Posterior vena cava (tissue), 2 donors: ENCODE data around the gene MPP3. TPM values are rescaled to one million over a fixed set of nuclear protein-coding genes. Genes with fewer than 3 reads are reported as not detected.

ENCODE experiments used
- DNase-seq: peaks from one replicate; pipeline ENCODE4 v3.0.0-alpha.2; 2020; ENCODE audit warnings: low spot score
- intact Hi-C, 2 donors: fragments of 100-400 bp; cut with DNase I; formaldehyde crosslinking; loops; one replicate each; pipeline versions ENCODE4 v1.14.1 to v1.14.2; 2022 to 2023
- total RNA-seq, 2 donors: library from RNA; stranded (reverse); fragmentation: NEBNext Ultra II Directional; extraction: Animal tissue kit (Norgen Biotek cat#: 25700); gene quantifications; one replicate each; pipeline ENCODE4 v1.2.1, GENCODE V29; 2021
- donor health status: DM: yes; HTN: yes; CAD: no.
- donor health status: DM: yes; HTN: yes; CAD: no.

The MPP3 gene
- total RNA-seq, 2 donors from 2014 or later = 8.5 to 10.2 TPM

DNA sequence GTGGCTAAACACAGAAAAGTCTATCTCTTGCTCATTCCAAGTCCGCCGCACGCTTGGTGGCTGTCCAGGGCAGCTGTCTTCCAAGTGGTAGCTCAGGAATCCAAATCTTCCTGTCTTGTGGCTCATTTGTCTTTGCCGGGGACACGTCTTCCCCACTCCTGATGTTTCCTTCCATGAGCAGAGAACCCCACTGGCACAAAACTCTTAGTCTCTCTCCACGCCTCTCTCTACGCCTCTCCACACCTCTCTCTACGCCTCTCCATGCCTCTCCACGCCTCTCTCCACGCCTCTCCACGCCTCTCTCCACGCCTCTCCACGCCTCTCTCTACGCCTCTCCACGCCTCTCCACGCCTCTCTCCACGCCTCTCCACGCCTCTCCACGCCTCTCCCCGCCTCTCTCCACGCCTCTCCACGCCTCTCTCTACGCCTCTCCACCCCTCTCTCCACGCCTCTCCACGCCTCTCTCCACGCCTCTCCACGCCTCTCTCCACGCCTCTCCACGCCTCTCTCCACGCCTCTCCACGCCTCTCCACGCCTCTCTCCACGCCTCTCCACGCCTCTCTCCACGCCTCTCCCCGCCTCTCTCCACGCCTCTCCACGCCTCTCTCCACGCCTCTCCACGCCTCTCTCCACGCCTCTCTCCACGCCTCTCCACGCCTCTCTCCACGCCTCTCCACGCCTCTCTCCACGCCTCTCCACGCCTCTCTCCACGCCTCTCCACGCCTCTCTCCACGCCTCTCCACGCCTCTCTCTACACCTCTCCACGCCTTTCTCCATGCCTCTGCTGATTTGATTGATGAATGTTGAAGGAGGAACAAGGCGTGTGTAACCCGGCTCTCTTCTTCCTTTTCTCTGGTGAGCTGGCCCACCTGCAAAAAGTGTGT, 9.4 kb upstream of the MPP3 start:
- intact Hi-C loops = loop anchor here in 1 of 2 donors (10.0 kb wide), 1 partner anchor 148 kb away; no protein-coding TSS in a partner anchor
- peak; percentile 81 for DNase-seq

DNA sequence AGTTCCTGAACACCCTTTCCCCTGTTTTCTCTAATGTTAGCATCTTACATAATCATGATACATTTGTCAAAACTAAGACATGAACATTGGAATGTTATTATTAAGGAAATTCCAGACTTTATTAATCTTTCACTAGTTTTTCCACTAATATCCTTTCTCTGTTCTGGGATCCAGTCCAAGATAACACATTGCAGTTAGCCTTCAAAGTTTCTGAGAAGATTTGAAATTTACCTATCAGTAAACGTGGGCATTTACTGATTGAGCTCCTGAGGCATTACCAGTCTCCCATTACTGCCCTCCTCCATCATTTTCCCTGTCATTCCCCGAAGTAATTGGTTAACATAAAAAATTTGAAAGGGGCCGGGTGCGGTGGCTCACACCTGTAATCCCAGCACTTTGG, 8.3 kb upstream of the MPP3 start:
- DNase-seq = no peak
- intact Hi-C loops = loop anchor here in 1 of 2 donors (10.0 kb wide), 1 partner anchor 146 kb away; no protein-coding TSS in a partner anchor

DNA sequence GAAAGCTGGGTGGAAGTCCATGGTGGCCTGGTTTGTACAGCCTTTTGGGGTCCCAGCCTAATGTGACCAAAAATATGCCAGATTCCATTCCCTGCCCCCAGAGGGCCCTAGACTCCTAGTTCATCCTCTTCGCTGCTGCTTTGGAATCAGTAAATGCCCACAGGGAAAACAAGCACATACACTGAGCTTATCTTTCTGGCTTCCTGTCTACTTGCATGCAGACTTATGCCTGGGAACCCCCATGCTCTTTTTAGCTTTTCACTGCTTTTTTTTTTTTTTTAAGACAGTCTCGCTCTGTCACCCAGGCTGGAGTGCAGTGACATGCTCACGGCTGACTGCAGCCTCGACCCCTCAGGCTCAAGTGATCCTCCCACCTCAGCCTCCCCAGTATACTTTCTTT, 7.9 kb upstream of the MPP3 start:
- no peak for DNase-seq
- intact Hi-C loops = loop anchor here in 1 of 2 donors (10.0 kb wide), 1 partner anchor 146 kb away; no protein-coding TSS in a partner anchor

DNA sequence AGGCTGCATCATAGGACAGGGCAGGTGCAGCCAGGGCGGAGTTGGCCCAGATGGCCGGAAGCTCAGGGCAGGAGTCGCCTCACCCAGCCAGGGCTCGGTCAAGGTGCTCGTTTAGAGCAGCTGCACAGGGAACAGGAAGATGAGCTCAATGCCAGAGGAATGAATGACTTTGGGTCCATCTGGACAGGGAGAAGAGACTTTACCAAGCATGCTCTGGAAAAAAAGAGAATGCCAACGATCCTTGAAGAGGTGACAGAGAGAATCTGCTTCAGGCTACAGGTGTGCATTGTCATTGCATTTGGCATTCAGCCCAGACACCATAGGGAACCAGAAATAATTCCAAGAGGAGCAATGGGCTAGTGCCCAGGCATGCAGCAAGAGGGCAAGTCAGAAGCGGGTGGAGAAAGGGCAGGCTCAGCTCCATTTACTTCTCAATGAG, 6.7 kb upstream of the MPP3 start:
- DNase-seq = no peak
- intact Hi-C loops = loop anchor here in 1 of 2 donors (10.0 kb wide), 2 partner anchors 55 to 145 kb away; partner anchors contain the start of gene CFAP97D1

DNA sequence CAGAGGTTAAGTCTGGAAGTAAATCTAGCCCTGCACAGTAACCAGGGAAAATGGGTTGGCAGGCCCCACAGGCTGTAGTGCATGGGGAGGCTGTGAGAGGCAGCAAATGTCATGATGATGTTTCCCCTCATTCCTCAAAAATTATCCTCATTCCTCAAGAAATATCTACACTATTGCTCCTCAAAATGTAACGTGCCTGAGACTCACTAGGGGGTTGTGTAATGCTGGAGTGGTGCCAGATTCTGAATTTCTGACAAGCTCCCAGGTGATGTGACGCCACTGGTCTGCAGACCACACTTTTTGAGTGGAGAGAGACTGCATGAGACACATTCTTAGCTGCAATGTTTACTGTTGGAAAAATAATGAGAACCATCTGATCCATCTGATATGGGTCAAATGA, 1.2 kb upstream of the MPP3 start:
- intact Hi-C loops = loop anchor here in 1 of 2 donors (10.0 kb wide), 1 partner anchor 49 kb away; the partner anchor contains the start of gene CFAP97D1
- no peak for DNase-seq

DNA sequence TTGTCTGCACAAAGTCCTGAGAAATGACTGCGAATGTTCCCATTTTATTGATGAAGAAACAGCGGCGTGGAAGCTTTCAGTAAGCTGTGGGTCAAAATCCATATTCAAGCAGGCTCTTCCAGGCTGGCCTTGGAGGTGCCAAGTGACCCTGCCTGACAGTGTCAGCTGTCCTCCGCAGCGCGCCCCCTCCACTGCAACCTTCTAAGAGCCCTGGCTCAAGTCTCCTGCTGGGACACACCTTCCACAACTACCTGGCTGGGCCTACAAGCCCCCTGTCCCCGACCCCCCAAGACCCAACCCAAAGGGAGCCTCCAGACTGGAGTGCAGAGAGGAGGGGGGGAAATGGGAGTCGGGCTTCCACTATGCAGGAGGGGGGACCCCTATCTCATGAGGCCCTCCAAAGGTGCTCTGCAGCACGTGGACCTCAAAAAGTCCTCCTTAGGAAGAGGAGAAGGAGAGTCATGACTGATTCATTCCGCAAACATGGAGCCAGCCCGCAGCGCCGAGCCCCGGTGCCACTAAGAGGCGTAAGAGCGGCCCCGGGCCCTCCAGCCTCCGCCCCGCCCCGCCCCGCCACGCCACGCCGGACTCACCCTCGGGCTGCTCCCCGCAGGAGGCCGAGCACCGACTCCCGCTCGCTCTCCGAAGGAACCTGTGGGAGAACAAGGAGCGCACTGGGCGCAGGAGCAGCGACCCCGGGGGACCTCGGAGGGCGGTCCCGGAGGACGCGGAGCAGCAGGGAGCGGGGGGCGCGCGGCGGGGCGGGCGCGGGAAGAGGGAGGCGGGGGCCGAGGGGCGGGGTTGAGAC, 574 bp downstream of the MPP3 start:
- peak; percentile 88 for DNase-seq
- intact Hi-C loops = loop anchor here in 1 of 2 donors (10.0 kb wide), 1 partner anchor 48 kb away; the partner anchor contains the start of gene CFAP97D1

DNA sequence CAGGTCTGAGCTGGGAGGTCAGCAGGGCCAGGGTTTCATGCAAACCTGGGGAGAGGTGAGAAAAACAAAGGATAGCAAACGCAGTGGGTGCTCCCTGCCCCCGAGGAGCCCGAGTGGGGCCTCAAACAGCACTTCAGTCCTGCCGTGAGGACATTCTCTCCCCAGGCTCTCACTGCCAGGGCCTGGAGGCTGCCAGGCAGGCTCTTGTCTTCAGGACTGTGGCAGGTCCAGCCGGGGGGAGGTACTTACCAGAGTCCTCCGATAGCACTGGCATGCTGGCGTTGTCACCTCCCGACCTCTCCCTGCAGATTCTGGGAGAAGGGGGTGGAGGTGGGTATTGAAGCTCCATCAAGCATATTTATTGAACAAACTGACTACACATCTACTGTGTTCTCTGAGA, 1.3 kb downstream of the MPP3 start:
- intact Hi-C loops = loop anchor here in 1 of 2 donors (10.0 kb wide), 1 partner anchor 47 kb away; the partner anchor contains the start of gene CFAP97D1
- no peak for DNase-seq

DNA sequence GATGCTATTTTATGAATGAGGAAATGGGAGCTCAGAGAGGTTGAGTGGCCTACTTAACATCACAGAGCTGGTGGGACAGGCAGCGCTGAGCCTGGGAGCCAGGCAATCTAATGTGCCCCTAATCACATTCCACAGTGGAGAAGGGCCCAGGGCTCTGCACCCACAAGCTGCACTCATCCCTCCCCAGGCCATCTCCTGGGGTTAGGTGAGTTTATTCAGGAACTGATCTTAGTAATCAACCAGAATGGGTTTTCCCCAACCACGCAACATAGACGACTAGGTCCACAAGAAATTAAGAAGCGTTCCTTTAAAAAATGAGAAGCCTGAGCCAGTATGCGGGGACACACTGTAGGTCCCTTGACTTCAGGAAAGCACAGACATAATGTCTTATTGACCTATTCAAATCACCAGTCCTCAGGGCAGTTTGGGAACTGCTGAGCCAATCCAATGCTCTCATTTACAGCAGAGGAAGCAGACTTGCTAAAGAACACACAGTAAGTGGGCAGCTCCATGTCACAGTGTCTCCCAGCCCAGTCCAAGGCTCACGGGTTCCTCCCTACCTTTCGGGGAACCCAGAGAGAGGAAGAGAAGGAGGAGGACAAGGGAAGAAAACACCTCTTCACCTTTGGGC, 2.3 kb downstream of the MPP3 start:
- intact Hi-C loops = loop anchor here in 1 of 2 donors (10.0 kb wide), 1 partner anchor 46 kb away; the partner anchor contains the start of gene CFAP97D1
- peak; percentile 13 for DNase-seq

DNA sequence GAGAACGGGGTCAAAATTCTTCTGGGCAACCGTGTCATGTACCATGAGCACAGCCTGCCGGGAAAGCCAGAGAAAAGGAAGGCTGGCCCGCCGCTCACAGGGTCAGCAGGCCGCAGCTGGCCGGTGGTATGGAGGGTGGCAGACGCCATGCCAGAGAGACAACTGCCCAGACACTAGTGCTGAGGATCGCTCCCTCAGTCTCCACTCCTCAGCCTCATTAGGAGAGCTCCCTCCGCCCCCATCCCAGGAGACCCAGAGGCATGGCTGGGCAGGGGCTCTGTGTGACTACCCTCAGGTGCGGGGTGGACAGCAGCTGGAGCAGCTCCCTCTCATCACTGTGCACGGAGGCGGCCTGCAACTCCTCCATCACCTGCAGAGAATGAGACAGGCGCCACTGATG, 3.2 kb downstream of the MPP3 start:
- DNase-seq = peak; percentile 68
- intact Hi-C loops = loop anchor here in 1 of 2 donors (10.0 kb wide), 1 partner anchor 45 kb away; the partner anchor contains the start of gene CFAP97D1

DNA sequence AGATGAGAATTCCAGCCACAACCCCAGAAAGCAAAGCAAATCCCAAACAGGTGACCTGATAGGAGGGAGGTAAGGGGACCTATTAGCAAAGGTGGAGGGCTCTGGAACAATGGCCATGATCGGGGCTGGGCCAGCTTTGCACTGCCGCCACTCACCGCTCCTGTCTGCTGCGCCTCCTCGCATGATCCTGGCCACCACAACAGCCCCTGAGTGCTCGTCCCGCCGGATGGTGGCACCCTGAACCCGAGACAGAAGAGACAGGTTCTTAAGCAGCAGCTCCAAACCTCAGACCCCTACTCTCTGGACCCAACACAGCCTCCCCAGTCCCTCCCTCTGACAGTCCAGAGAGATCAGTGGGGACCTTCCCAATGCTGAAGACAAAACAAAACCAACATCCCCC, 5.3 kb downstream of the MPP3 start:
- peak; percentile 48 for DNase-seq
- intact Hi-C loops = no loop called here

DNA sequence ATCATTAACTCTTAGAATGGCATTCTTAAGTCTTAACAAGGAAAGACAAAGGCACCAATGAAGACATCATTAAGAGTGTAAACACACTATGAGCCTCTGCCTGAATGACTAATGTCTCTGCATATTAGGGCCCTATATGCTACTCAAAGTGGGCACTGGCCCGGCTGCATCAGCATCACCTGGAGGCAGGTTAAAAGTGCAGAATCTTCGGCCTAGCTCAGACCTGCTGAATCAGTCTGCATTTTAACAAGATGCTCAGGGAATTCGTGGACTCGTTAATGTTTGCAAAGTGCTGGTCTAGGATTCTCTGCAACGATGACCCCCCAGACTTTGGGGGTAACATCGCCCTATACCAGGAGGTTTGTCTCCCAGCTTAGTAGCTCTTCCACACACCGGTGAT, 6.7 kb downstream of the MPP3 start:
- peak; percentile 60 for DNase-seq
- intact Hi-C loops = no loop called here

DNA sequence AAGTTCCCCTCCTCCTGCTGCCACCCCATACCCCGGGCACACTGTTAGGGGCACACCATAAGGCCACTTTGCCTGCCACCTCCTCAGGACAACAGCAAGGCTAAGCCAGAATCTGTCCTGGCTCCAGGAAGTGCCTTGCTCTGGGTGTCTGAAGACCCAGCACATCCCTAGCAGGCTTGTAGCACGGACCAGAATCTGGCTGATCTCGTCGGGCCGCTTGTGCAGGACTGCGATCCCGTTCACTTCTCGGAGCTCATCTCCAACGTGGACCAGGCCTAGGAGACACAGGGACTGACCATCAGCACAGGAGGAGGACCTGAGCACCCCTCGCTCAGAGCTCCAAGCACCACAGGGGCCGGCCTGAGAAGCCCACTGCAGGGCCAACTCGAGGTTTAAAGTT, 7.4 kb downstream of the MPP3 start:
- DNase-seq = peak; percentile 68
- intact Hi-C loops = no loop called here

DNA sequence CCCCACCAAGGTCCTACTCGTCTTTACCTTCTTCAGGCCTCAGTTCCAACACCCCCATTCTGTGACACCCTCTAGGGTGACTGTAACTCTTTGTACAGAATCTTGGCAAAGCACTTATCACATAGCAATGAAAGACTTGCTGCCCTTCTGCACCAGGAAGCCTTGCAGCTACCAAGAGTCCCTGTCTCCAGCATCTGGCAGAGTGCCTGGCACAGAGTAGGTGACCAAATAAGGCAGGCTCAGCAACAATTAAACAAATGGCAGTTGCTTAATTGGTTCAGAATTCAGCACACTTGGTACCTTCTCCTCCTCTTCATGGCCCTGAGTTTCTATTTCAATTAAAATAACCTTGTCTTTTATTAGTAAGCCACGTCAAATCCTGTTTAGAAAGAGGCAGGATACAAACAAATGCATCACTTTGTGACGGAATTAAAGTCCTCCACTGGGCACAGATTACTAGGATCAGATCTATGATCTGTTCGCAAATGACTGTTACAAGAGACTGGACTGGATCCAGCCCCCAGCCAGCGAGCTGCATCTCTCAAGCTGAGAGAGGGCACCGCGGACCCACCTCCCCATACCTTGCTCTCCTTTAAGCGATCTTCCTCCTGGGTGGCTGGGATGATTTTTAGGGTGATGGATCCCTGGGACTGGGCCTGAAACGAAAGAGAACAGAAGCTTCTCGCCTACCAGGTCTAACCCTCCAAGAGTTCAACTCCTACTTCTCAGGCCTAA, 9.4 kb downstream of the MPP3 start:
- intact Hi-C loops = no loop called here
- no peak for DNase-seq

DNA sequence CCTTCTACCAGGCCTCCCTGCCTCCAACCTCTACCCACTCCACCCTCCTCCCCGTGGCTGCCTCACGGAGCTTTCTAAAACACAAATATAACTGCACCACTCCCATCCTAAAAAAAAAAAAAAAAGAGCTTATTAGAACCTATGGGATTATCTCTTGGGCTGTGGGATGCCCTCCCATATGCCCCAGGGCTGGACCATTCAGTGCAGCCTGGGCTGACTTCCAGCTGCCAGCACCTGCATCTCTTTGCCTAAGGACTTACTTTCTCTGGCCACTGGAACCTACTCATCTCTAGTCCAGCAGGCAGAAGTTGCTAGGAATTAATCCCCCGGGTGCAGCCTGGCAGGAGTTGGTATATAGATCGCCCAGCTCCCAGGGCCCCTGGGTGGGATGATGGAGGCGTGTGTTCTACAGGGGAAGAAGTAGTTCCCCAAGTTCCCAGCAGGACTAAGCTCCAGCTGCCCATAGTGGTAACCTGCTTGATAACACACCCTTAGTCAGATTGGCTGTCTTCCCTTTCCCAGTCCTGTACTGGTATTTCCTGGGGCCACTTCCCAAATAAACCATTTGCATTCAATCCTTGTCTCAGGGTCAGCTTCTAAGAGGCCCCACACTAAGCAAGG, 10.3 kb downstream of the MPP3 start:
- intact Hi-C loops = no loop called here
- no peak for DNase-seq

DNA sequence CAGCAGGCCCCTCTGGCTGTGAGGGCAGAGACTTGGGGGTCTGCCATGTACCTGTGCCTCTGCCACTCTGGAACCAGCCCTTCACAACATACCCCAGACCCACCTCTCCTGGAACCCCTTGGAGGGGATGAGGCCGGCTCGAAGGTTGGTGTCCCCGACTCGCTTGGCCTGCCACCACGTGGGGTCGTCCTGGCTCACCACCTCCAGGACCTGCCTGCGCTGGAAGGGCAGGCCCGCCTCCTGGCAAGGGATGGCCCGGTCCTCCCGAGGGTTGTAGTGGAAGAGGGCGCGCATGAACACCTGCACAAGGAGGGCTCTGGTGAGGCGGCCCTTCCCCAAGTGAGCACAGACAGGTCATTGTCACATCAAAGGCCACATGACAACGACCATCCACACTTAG, 12.2 kb downstream of the MPP3 start:
- intact Hi-C loops = no loop called here
- DNase-seq = no peak

DNA sequence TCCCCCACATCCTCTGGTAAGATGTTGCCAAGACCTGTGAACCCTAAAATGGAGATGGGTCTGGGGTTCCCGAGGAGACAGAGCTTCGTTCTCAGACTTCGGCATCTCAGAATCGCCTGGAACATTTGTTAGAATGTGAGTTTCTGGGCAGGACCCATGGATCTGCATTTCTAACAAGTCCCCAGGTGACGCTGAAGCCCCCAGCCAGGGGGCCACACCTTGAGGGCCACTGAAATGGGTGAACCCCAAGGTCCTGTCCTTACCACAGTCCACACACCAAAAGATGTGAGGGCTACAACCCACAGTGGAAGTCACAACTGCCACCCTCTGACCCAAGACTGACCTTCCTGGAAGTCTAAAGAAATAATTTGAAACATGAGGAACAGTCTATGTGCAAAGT, 14.0 kb downstream of the MPP3 start:
- intact Hi-C loops = no loop called here
- DNase-seq = no peak

DNA sequence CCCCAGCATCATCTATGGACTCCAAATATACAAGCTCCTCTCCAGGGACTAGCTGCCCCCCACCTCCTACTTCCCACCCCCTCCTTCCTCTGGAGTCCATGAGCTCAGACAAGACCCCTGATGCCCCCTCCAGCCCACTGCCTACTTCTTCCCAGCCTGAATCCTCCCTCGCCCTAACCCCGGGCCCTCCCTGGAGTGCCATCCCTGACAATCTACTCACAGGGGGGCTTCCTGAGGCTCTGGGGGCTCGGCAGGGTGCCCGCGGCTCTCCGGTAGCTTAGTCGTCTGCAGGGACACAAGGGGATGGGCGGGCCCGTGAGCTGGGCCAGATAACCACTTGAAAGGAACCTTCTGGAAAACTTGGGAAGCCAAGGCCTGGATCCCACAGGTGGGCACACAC, 15.1 kb downstream of the MPP3 start:
- intact Hi-C loops = no loop called here
- DNase-seq = no peak
